Measurements from ENCODE around the gene DYNC1I2.

The DYNC1I2 gene

GRCh38 chr2:171687287-171688128, at the start of gene DYNC1I2 (continued):
- no peak for TF ChIP-seq ZNF433 (tag by site-specific recombination; IDR thresholded peaks at IDR 0.05; ENCODE audit: low read depth)
- peak; percentile 74 for TF ChIP-seq KLF16 (tag by site-specific recombination; IDR thresholded peaks at IDR 0.05)
- peak; percentile 52 for TF ChIP-seq IKZF3 (tag by site-specific recombination; IDR thresholded peaks at IDR 0.05)
- no peak for TF ChIP-seq ZNF843 (tag by site-specific recombination; IDR thresholded peaks at IDR 0.05)
- peak; percentile 71; the same call in 1 of the 2 replicates for TF ChIP-seq PRDM1 (tag by site-specific recombination; IDR thresholded peaks at IDR 0.05)
- no peak for TF ChIP-seq ZNF19 (tag by site-specific recombination; IDR thresholded peaks at IDR 0.05; ENCODE audit: low read depth)
- TF ChIP-seq SP2 (tag by site-specific recombination; IDR thresholded peaks at IDR 0.05): peak; percentile 64
- peak; percentile 78 for TF ChIP-seq SCRT2 (tag by site-specific recombination; IDR thresholded peaks at IDR 0.05)
- TF ChIP-seq TRIM28 (IDR thresholded peaks at IDR 0.05; ENCODE audit: borderline replicate concordance, low read length): no peak
- no peak for TF ChIP-seq ZNF423 (tag by site-specific recombination; IDR thresholded peaks at IDR 0.05)
- TF ChIP-seq ZNF664 (tag by site-specific recombination; IDR thresholded peaks at IDR 0.05): no peak
- peak; percentile 67 for TF ChIP-seq KLF1 (tag by site-specific recombination; IDR thresholded peaks at IDR 0.05)
- no peak for TF ChIP-seq ZNF157 (tag by site-specific recombination; IDR thresholded peaks at IDR 0.05)
- TF ChIP-seq REST (tag by site-specific recombination; IDR thresholded peaks at IDR 0.05): peak; percentile 50; the same call in 1 of the 2 replicates
- TF ChIP-seq ZBTB8A (tag by site-specific recombination; IDR thresholded peaks at IDR 0.05): peak; percentile 26; the same call in 1 of the 2 replicates
- peak; percentile 88 for TF ChIP-seq ZNF600 (tag by site-specific recombination; IDR thresholded peaks at IDR 0.05)
- 0 out of 2 replicates have a peak, but pooled peaks have one; percentile 18 for TF ChIP-seq EGR2 (tag by site-specific recombination; IDR thresholded peaks at IDR 0.05; ENCODE audit: low read depth)
- peak; percentile 91 for TF ChIP-seq KLF8 (tag by site-specific recombination; IDR thresholded peaks at IDR 0.05)
- TF ChIP-seq ZIC2 (tag by site-specific recombination; IDR thresholded peaks at IDR 0.05): peak; percentile 56; the same call in 1 of the 2 replicates
- peak; percentile 69 for TF ChIP-seq SP3 (tag by site-specific recombination; IDR thresholded peaks at IDR 0.05)
- TF ChIP-seq ZEB2 (tag by site-specific recombination; IDR thresholded peaks at IDR 0.05): peak; percentile 63
- TF ChIP-seq ZBTB48 (tag by site-specific recombination; IDR thresholded peaks at IDR 0.05): peak; percentile 28; the same call in 1 of the 2 replicates
- peak; percentile 56 for TF ChIP-seq ZNF518A (tag by site-specific recombination; conservative IDR thresholded peaks at IDR 0.05; ENCODE audit: low read depth)
- TF ChIP-seq ZBTB11 (tag by site-specific recombination; conservative IDR thresholded peaks at IDR 0.05; ENCODE audit: low read depth): peak; percentile 56
- peak; percentile 70 for TF ChIP-seq ZNF501 (tag by site-specific recombination; IDR thresholded peaks at IDR 0.05)
- peak; percentile 79 for TF ChIP-seq KLF10 (tag by site-specific recombination; IDR thresholded peaks at IDR 0.05)
- peak; percentile 64; the same call in 1 of the 2 replicates for TF ChIP-seq MZF1 (tag by site-specific recombination; IDR thresholded peaks at IDR 0.05; ENCODE audit: borderline replicate concordance)
- 0 out of 2 replicates have a peak, but pooled peaks have one; percentile 16 for TF ChIP-seq YY2 (tag by site-specific recombination; IDR thresholded peaks at IDR 0.05)

Measured in HEK293 (cell line).